ENCODE data around the gene CPEB4. TPM values are rescaled to one million over a fixed set of nuclear protein-coding genes. Genes with fewer than 3 reads are reported as not detected.

CPEB4 gene
- total and polyA plus RNA-seq, 2 donors (not counting 1 experiment from before 2014, with no cell fraction given): 8.4 to 26.0 TPM

DNA sequence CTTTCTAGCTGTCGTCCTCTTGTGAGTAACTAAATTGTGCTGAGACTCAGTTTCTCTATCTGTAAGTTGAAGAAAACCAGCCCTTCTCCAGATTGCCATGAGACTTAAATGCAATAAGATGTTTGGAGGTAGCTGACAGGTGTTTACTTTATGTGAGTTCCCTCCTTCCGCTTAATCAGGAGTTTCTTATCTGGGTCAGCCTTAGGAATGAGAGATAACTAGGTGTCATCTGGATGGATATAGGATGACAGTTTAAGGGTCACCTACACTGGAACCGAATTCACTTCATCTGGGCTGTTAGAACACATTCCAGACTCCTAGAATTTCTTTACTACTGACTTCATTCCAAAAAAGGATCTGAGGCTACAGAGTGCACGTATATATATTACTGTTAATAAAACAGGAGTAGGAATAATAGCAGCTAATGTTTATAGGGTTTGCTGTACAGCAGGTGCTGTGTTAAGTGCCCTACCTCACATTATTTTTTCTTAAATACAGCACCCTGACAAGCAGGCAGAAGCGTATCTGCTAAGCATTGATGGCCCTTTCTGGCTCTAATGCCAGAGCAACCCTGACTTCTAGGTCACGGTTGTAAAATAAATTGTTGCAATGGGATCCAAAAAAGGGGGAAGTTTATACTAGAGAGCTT lies 30.0 kb upstream of the CPEB4 start:
- no peak overlapping the region for H3K27ac Mint-ChIP-seq
- H3K9me3 ChIP-seq (ENCODE audit: control extremely low read depth in 1 of 3, control insufficient read depth in 2 of 3, insufficient read depth in 1 of 3, low read length in 2 of 3): peaks cover 0 to 2% (median 0%) of the 10 kb centered on the region in 3 donors
- H3K27me3 ChIP-seq (replicated peaks in 1 of 4; ENCODE audit: control extremely low read depth in 1 of 4, control insufficient read depth in 3 of 4, insufficient read depth in 4 of 4, low read length in 3 of 4): peaks cover 0 to 2% (median 0%) of the 10 kb centered on the region in 4 experiments
- no peak overlapping the region for H3K27ac ChIP-seq (ENCODE audit: low read length in 2 of 2)
- H3K79me2 ChIP-seq (ENCODE audit: control insufficient read depth, insufficient read depth, low read length): no peaks in the 10 kb centered on the region
- no peaks in the 10 kb centered on the region for H3K4me1 ChIP-seq (ENCODE audit: control insufficient read depth in 2 of 2, insufficient read depth in 2 of 2, low read length in 2 of 2)
- intact Hi-C loops (cut with micrococcal nuclease): no loop called here
- H3K4me2 ChIP-seq (replicated peaks; ENCODE audit: low read depth, low read length, poor library complexity, severe bottlenecking): no peak overlapping the region
- no peak overlapping the region for H2AFZ ChIP-seq (ENCODE audit: insufficient read depth, low read depth, low read length, poor library complexity, severe bottlenecking)
- no peak overlapping the region for H3K4me3 ChIP-seq (ENCODE audit: control extremely low read depth in 1 of 5, extremely low read depth in 1 of 5, insufficient read depth in 1 of 5, low read depth in 2 of 5, low read length in 4 of 5)
- peaks cover 13% of the 10 kb centered on the region for H3K4me1 Mint-ChIP-seq
- CTCF ChIA-PET: no interaction called here
- no peaks in the 10 kb centered on the region for H4K20me1 ChIP-seq (ENCODE audit: control insufficient read depth, insufficient read depth, low read length, poor library complexity, severe bottlenecking)
- no peaks in the 10 kb centered on the region for H3K36me3 ChIP-seq (replicated peaks in 1 of 2; ENCODE audit: control extremely low read depth in 1 of 2, control insufficient read depth in 1 of 2, extremely low read depth in 1 of 2, insufficient read depth in 2 of 2, low read length in 1 of 2)
- WGBS (ENCODE audit: insufficient coverage): 100% methylated on average over 1 of the region's 6 CpGs
- TF ChIP-seq, protein P1, sequence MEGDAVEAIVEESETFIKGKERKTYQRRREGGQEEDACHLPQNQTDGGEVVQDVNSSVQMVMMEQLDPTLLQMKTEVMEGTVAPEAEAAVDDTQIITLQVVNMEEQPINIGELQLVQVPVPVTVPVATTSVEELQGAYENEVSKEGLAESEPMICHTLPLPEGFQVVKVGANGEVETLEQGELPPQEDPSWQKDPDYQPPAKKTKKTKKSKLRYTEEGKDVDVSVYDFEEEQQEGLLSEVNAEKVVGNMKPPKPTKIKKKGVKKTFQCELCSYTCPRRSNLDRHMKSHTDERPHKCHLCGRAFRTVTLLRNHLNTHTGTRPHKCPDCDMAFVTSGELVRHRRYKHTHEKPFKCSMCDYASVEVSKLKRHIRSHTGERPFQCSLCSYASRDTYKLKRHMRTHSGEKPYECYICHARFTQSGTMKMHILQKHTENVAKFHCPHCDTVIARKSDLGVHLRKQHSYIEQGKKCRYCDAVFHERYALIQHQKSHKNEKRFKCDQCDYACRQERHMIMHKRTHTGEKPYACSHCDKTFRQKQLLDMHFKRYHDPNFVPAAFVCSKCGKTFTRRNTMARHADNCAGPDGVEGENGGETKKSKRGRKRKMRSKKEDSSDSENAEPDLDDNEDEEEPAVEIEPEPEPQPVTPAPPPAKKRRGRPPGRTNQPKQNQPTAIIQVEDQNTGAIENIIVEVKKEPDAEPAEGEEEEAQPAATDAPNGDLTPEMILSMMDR (IDR thresholded peaks at IDR 0.05): no peak
- no peak for TF ChIP-seq EZH2 (IDR thresholded peaks at IDR 0.05; ENCODE audit: borderline replicate concordance, insufficient read depth, low read depth, low read length, poor library complexity, severe bottlenecking)
- H3K9ac ChIP-seq (ENCODE audit: low read length): no peak overlapping the region
- POLR2A ChIA-PET: no interaction called here
- no peaks in the 10 kb centered on the region for H3K9me3 Mint-ChIP-seq (ENCODE audit: insufficient read depth)
- H3K4me3 Mint-ChIP-seq: no peak overlapping the region
- DNase-seq (no peak), ATAC-seq (ENCODE audit: low read depth) (no peak)
- peaks cover 9% of the 10 kb centered on the region for H3K27me3 Mint-ChIP-seq

DNA sequence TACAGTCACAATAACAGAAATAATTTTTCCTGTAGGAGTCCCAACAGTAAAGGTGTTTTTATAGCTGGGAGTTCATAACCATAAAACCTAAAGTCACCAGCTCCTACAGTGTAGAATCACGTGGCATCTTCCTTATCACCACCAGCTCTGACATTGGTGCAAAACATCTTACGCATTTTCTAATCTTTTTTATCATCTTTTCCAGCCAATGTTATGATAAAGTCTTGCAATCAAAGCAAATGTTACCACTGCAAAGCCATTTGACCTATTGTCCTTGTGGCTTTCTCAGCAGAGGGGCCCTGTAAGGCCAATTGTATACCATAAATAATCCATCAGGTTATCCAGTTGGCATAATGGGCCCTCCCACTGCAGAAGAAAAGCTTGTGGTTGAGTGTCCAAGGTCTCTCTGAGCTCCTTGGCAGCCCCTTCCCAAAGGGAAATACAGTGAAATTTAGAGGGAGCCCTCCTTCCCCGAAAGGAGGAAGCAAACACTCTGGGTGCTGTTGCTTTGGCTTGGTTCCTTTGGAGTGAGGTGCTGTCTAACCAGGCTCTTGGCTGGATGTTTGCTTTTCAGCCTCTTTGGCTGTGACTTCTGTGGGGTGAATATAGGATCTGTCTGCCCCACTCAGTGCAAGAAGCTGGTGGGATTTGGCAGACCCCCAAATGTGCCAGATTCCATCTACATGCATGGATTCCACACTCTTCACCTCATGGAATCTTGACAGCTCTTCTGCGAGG lies 29.3 kb upstream of the CPEB4 start:
- Histone ChIP-seq H3K4me1 (ENCODE audit: control insufficient read depth in 2 of 2, insufficient read depth in 2 of 2, low read length in 2 of 2) (no peaks in the 10 kb centered on the region), H3K27me3 (replicated peaks in 1 of 4; ENCODE audit: control extremely low read depth in 1 of 4, control insufficient read depth in 3 of 4, insufficient read depth in 4 of 4, low read length in 3 of 4) (no peaks in the 10 kb centered on the region), H3K27ac (ENCODE audit: low read length in 2 of 2) (no peak overlapping the region), H3K9ac (ENCODE audit: low read length) (no peak overlapping the region), H3K36me3 (replicated peaks in 1 of 2; ENCODE audit: control extremely low read depth in 1 of 2, control insufficient read depth in 1 of 2, extremely low read depth in 1 of 2, insufficient read depth in 2 of 2, low read length in 1 of 2) (no peaks in the 10 kb centered on the region), H3K4me2 (replicated peaks; ENCODE audit: low read depth, low read length, poor library complexity, severe bottlenecking) (no peak overlapping the region), H2AFZ (ENCODE audit: insufficient read depth, low read depth, low read length, poor library complexity, severe bottlenecking) (no peak overlapping the region), H3K9me3 (ENCODE audit: control extremely low read depth in 1 of 3, control insufficient read depth in 2 of 3, insufficient read depth in 1 of 3, low read length in 2 of 3) (no peaks in the 10 kb centered on the region), H3K79me2 (ENCODE audit: control insufficient read depth, insufficient read depth, low read length) (no peaks in the 10 kb centered on the region), H4K20me1 (ENCODE audit: control insufficient read depth, insufficient read depth, low read length, poor library complexity, severe bottlenecking) (no peaks in the 10 kb centered on the region), H3K4me3 (ENCODE audit: control extremely low read depth in 1 of 5, extremely low read depth in 1 of 5, insufficient read depth in 1 of 5, low read depth in 2 of 5, low read length in 4 of 5) (no peak overlapping the region)
- intact Hi-C loops (cut with micrococcal nuclease): no loop called here
- no peak for ATAC-seq (ENCODE audit: low read depth)
- ChIA-PET POLR2A (no interaction called here), CTCF (interaction anchor here (1.3 kb wide), 1 partner anchor 67 kb away, joined by 4 read pairs; no protein-coding TSS in a partner anchor)
- H3K9me3 Mint-ChIP-seq (ENCODE audit: insufficient read depth): no peaks in the 10 kb centered on the region
- TF ChIP-seq, protein P1 (IDR thresholded peaks at IDR 0.05): no peak
- TF ChIP-seq EZH2 (IDR thresholded peaks at IDR 0.05; ENCODE audit: borderline replicate concordance, insufficient read depth, low read depth, low read length, poor library complexity, severe bottlenecking): no peak
- 79% methylated on average over 3 of the region's 4 CpGs for WGBS (ENCODE audit: insufficient coverage)
- DNase-seq: no peak
- no peak overlapping the region for H3K4me3 Mint-ChIP-seq
- H3K27me3 Mint-ChIP-seq: peaks cover 15% of the 10 kb centered on the region
- H3K27ac Mint-ChIP-seq: no peak overlapping the region
- H3K4me1 Mint-ChIP-seq: peaks cover 13% of the 10 kb centered on the region

Measured in B cell (primary cell).